ENCODE results near the gene MED7.

DNA sequence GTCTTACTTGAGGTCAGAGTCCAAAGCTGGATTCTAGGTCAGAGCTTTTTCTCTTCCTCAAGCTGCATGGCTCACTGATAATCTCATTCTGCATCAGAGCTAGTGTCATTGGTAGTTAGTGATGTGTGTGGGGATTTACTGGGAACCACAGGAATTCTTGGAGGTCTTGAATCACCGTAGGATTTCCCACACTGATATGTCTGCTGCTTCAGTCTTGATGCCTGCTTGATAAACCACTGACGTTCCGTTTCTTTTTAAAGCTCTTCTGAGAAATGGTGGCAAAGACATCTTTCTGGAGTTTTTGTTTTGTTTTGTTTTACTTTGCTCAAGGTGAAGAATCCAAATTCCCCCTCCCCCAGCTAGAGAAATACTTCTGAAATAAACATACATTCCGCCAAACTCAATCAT lies 24.6 kb upstream of the MED7 start:
- TF ChIP-seq, protein P1, sequence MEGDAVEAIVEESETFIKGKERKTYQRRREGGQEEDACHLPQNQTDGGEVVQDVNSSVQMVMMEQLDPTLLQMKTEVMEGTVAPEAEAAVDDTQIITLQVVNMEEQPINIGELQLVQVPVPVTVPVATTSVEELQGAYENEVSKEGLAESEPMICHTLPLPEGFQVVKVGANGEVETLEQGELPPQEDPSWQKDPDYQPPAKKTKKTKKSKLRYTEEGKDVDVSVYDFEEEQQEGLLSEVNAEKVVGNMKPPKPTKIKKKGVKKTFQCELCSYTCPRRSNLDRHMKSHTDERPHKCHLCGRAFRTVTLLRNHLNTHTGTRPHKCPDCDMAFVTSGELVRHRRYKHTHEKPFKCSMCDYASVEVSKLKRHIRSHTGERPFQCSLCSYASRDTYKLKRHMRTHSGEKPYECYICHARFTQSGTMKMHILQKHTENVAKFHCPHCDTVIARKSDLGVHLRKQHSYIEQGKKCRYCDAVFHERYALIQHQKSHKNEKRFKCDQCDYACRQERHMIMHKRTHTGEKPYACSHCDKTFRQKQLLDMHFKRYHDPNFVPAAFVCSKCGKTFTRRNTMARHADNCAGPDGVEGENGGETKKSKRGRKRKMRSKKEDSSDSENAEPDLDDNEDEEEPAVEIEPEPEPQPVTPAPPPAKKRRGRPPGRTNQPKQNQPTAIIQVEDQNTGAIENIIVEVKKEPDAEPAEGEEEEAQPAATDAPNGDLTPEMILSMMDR (IDR thresholded peaks at IDR 0.05), result no peak
- no peak for TF ChIP-seq POLR2A (IDR thresholded peaks at IDR 0.05)
